Naive B cell (primary cell): Measurements from ENCODE around the gene FAM76B. TPM values are rescaled to one million over a fixed set of nuclear protein-coding genes. Genes with fewer than 3 reads are reported as not detected.
A peak's percentile ranks its signal among the peaks of the same experiment; 100 is the strongest.
"Not testable (repeated sequence)": the region's sequence is repeated elsewhere in the genome, so short reads cannot be mapped to it uniquely, and the experiment has no call there.

Experiments used
- ATAC-seq, 2 donors: fragments of 150-1000 bp; cut with Tn5 transposase; 2 replicates each; pipeline ENCODE4 v1.10.0; 2021; ENCODE audit warnings: low read depth in 2 of 2, mild to moderate bottlenecking in 2 of 2, moderate library complexity in 2 of 2
- DNase-seq: peaks from one replicate; pipeline ENCODE4 v3.0.0; 2022
- H3K27ac Mint-ChIP-seq, 6 donors: one replicate each; pipeline ENCODE4 v1.8.0; 2020 to 2022; ENCODE audit warnings: mild to moderate bottlenecking in 6 of 6, mixed read lengths in 6 of 6, moderate library complexity in 5 of 6, inconsistent platforms in 2 of 6
- H3K27me3 Mint-ChIP-seq, 3 donors: one replicate each; pipeline ENCODE4 v1.8.0; 2021 to 2022; ENCODE audit warnings: mixed read lengths in 3 of 3, mild to moderate bottlenecking in 1 of 3
- H3K36me3 Mint-ChIP-seq, 2 donors: one replicate each; pipeline ENCODE4 v1.8.0; 2020 to 2022; ENCODE audit warnings: mixed read lengths in 2 of 2, inconsistent platforms in 1 of 2, mild to moderate bottlenecking in 1 of 2
- H3K4me1 Mint-ChIP-seq, 3 donors: one replicate each; pipeline ENCODE4 v1.8.0; 2020 to 2022; ENCODE audit warnings: mixed read lengths in 3 of 3, inconsistent platforms in 1 of 3, mild to moderate bottlenecking in 1 of 3, moderate library complexity in 1 of 3
- H3K4me3 Mint-ChIP-seq, 8 donors: one replicate each; pipeline ENCODE4 v1.8.0; 2020 to 2022; ENCODE audit warnings: mild to moderate bottlenecking in 8 of 8, mixed read lengths in 8 of 8, moderate library complexity in 8 of 8, inconsistent platforms in 2 of 8
- H3K9me3 Mint-ChIP-seq, 7 donors: one replicate each; pipeline ENCODE4 v1.8.0; 2020 to 2022; ENCODE audit warnings: mixed read lengths in 7 of 7, mild to moderate bottlenecking in 5 of 7, inconsistent platforms in 2 of 7, moderate library complexity in 1 of 7
- polyA plus RNA-seq, 6 donors: library from polyadenylated mRNA; unstranded; fragments of 300-500 nt; fragmentation: Illumina TruSeq; gene quantifications; one replicate each; pipeline ENCODE4 v1.2.3, GENCODE V29; 2021; ENCODE audit warnings: low read depth in 6 of 6

The FAM76B gene
- polyA plus RNA-seq, result 10 to 100 TPM; 17.3 to 25.9 (median 22.1) TPM

GRCh38 chr11:95789506-95790122 lies at the start of gene FAM76B:
TSS of gene FAM76B (minus strand) at chr11:95789782. CDS start at chr11:95789478, 304 bp downstream.
- peak within 1 kb of the TSS; percentile 97 to 100 (median 100) for H3K4me3 Mint-ChIP-seq
- peak; percentile 68 to 70 for ATAC-seq
- H3K4me1 Mint-ChIP-seq, result peaks cover 26 to 52% (median 42%) of the 10 kb centered on the region in 3 donors

DNA sequence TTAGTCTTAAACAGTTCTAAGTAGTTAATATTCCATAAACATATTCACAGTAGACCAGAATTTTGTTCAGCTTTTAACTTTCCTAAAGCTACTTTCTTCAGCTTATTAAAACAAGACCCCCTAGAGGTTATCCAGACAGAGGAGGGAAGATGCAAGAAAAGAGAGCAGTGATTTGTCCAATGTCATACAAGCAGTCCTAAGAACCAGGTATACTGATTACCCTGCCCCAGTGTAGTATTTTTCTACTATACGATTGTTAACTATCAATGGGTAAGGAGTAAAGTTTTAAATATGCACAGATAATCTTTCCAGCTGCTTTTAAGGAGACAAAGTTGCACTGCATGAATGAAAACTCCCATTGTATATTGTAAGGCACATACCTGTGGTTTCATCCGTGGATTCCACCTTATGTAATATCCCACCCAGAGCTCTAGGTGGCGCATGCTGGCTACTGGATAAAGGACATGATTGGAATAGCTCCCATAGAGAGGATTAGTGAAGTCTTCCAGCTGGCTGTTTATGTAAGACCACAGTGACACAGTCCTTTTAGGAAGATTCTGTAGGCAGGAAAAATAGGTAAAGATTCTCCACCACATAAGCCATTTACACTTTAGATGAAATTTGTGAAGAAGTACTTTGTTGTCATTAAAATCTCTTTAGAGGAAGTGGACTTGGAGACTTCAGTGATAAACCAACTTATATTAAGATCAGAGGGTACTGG lies 46.3 kb upstream of the FAM76B start:
- Mint-ChIP-seq H3K4me3 (no peak overlapping the region), H3K36me3 (peaks cover 0 to 8% of the 10 kb centered on the region in 2 donors), H3K27me3 (no peaks in the 10 kb centered on the region), H3K9me3 (no peaks in the 10 kb centered on the region), H3K27ac (peak overlapping the region in 2 of 6 donors; percentile 31 to 39), H3K4me1 (peaks cover 0 to 4% (median under 1%) of the 10 kb centered on the region in 3 donors)
- ATAC-seq (peak; percentile 72 to 87), DNase-seq (peak; percentile 41)

More at GRCh38 chr11:95789506-95790122, at the start of gene FAM76B:
- Mint-ChIP-seq H3K27ac (peak within 1 kb of the TSS; percentile 100), H3K9me3 (no peaks in the 10 kb centered on the region), H3K27me3 (no peaks in the 10 kb centered on the region), H3K36me3 (peaks cover 0 to 10% of the 10 kb centered on the region in 2 donors)
- DNase-seq, result peak; percentile 98

DNA sequence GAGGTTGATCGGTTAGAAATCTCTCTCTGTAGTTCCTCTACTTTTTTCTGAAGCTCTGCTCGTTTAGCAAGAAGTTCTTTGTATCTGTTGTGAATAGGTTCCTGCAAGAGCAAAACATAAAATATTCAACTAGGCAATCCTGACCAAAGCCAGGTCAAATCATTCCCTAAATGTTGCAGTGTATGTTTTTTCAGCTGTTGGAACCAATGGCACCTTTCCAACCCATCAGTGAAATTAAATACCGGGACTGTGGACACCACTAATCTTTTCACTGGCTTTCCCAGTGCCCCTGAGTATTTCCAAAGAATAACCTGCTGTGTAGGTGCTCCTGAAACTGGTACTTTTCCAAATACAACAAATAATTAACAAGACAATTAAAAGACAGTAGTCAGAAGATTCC lies 45.8 kb upstream of the FAM76B start:
- DNase-seq, result no peak

GRCh38 chr11:95833378-95833777 lies 43.8 kb upstream of the FAM76B start:
- H3K4me3 Mint-ChIP-seq, result no peak overlapping the region
- no peak for ATAC-seq
- no peak overlapping the region for H3K27ac Mint-ChIP-seq
- H3K4me1 Mint-ChIP-seq, result peaks cover 0 to 7% (median 4%) of the 10 kb centered on the region in 3 donors
- H3K9me3 Mint-ChIP-seq, result no peaks in the 10 kb centered on the region
- no peaks in the 10 kb centered on the region for H3K27me3 Mint-ChIP-seq
- DNase-seq, result no peak
- peaks cover 0 to 24% of the 10 kb centered on the region in 2 donors for H3K36me3 Mint-ChIP-seq

More for the DNA sequence above, 45.8 kb upstream of the FAM76B start:
- no peak for ATAC-seq
- Mint-ChIP-seq H3K4me3 (no peak overlapping the region), H3K36me3 (peaks cover 0 to 14% of the 10 kb centered on the region in 2 donors), H3K27me3 (no peaks in the 10 kb centered on the region), H3K4me1 (peaks cover 0 to 6% (median 4%) of the 10 kb centered on the region in 3 donors), H3K9me3 (no peaks in the 10 kb centered on the region), H3K27ac (no peak overlapping the region)

DNA sequence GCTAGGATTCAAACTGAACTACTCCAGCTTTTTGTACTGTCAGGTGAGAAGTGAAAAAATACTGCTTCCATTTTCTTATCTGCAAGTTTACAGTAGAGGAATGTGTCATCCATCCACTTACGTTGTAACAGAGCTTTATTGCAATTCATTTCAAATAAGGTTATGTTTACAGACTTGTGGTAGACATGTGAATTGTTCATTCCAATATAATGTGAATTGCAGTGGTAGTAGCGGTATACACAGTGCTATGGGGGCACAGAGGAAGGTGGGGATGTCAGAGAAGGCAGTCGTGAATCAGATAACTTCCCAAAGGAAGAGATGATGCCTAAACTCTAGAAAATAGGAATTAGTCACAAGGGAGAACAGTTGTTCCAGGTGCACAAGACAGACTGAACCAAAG lies 43.2 kb upstream of the FAM76B start:
- ATAC-seq (no peak), DNase-seq (no peak)
- Mint-ChIP-seq H3K36me3 (peaks cover 0 to 24% of the 10 kb centered on the region in 2 donors), H3K4me1 (peaks cover 0 to 7% (median 4%) of the 10 kb centered on the region in 3 donors), H3K4me3 (no peak overlapping the region), H3K27me3 (no peaks in the 10 kb centered on the region), H3K27ac (peak overlapping the region in 3 of 6 donors; percentile 1 to 81 (median 15)), H3K9me3 (no peaks in the 10 kb centered on the region)

DNA sequence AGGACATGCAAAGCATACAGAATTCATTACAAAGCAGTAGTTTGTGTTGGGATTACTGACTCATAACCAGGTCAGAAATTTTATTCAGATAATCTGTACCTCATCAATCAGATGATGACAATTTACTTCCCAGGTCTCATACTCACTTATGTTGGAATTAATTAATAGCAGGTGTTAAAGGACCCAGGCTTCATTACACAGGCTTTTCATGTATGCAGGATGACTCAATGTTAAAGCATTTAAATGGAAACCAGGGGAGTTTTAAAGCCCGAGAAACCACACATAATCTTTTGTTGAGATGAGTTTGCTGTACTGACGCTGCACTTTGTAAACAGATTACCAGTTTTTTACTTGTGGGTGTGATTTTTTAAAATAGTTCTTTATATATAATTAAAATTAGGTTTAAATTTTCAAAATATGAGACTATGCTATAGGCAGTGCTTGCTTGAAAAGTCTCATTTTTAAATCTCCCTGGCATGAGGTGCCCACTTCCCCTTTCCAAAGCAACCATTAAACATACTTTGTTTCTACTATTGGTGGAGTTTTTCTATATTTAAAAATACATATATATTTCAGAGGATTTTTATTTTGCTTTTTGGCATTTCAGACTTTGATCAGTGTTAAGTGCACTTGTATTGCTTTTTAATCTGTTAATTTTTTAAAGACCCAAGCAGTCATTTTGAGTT lies 41.8 kb upstream of the FAM76B start:
- Mint-ChIP-seq H3K27ac (peak overlapping the region in 2 of 6 donors; percentile 4 to 38), H3K4me3 (no peak overlapping the region), H3K36me3 (peaks cover 0 to 24% of the 10 kb centered on the region in 2 donors), H3K27me3 (no peaks in the 10 kb centered on the region), H3K9me3 (no peaks in the 10 kb centered on the region), H3K4me1 (peaks cover 0 to 7% (median 4%) of the 10 kb centered on the region in 3 donors)
- ATAC-seq, result no peak
- DNase-seq, result no peak

GRCh38 chr11:95829580-95830259 lies 40.1 kb upstream of the FAM76B start:
- ATAC-seq (no peak), DNase-seq (no peak)
- Mint-ChIP-seq H3K27me3 (no peaks in the 10 kb centered on the region), H3K4me3 (no peak overlapping the region), H3K36me3 (peaks cover 5 to 24% of the 10 kb centered on the region in 2 donors), H3K4me1 (peaks cover 0 to 7% (median 0%) of the 10 kb centered on the region in 3 donors), H3K27ac (peak overlapping the region in 4 of 6 donors; percentile 2 to 79 (median 14)), H3K9me3 (no peaks in the 10 kb centered on the region)

GRCh38 chr11:95827696-95828095 lies 38.1 kb upstream of the FAM76B start:
- H3K4me3 Mint-ChIP-seq, result no peak overlapping the region
- ATAC-seq, result no peak
- no peaks in the 10 kb centered on the region for H3K27me3 Mint-ChIP-seq
- H3K9me3 Mint-ChIP-seq, result no peaks in the 10 kb centered on the region
- peaks cover 11 to 21% of the 10 kb centered on the region in 2 donors for H3K36me3 Mint-ChIP-seq
- peaks cover 0 to 7% (median 0%) of the 10 kb centered on the region in 3 donors for H3K4me1 Mint-ChIP-seq
- DNase-seq, result no peak
- H3K27ac Mint-ChIP-seq, result peak overlapping the region in 4 of 6 donors; percentile 15 to 72 (median 36)

GRCh38 chr11:95821640-95822039 lies 32.1 kb upstream of the FAM76B start:
- Mint-ChIP-seq H3K27ac (peak overlapping the region in 3 of 6 donors; percentile 38 to 58 (median 39)), H3K36me3 (peaks cover 24% of the 10 kb centered on the region in 2 donors), H3K9me3 (no peaks in the 10 kb centered on the region), H3K27me3 (no peaks in the 10 kb centered on the region), H3K4me3 (no peak overlapping the region), H3K4me1 (no peaks in the 10 kb centered on the region)
- DNase-seq (no peak), ATAC-seq (no peak)

GRCh38 chr11:95816037-95816436 lies 26.5 kb upstream of the FAM76B start:
- no peak for DNase-seq
- no peaks in the 10 kb centered on the region for H3K9me3 Mint-ChIP-seq
- peaks cover 16 to 26% of the 10 kb centered on the region in 2 donors for H3K36me3 Mint-ChIP-seq
- no peak overlapping the region for H3K4me3 Mint-ChIP-seq
- no peaks in the 10 kb centered on the region for H3K27me3 Mint-ChIP-seq
- peak overlapping the region in 2 of 6 donors; percentile 46 to 60 for H3K27ac Mint-ChIP-seq
- H3K4me1 Mint-ChIP-seq, result peaks cover 0 to 5% (median 0%) of the 10 kb centered on the region in 3 donors
- peak; percentile 71 to 79 for ATAC-seq

DNA sequence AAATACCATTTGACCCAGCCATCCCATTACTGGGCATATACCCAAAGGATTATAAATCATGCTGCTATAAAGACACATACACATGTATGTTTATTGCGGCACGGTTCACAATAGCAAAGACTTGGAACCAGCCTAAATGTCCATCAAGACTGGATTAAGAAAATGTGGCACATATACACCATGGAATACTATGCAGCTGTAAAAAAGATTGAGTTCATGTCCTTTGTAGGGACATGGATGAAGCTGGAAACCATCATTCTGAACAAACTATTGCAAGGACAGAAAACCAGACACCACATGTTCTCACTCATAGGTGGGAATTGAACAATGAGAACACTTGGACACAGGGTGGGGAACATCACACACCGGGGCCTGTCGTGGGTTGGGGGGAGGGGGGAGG lies 21.5 kb upstream of the FAM76B start:
- not testable (repeated sequence) for H3K27me3 Mint-ChIP-seq, H3K4me3 Mint-ChIP-seq, H3K9me3 Mint-ChIP-seq, H3K27ac Mint-ChIP-seq, H3K4me1 Mint-ChIP-seq, DNase-seq, ATAC-seq
- peaks cover 0 to 12% of the 10 kb centered on the region in 2 donors for H3K36me3 Mint-ChIP-seq

DNA sequence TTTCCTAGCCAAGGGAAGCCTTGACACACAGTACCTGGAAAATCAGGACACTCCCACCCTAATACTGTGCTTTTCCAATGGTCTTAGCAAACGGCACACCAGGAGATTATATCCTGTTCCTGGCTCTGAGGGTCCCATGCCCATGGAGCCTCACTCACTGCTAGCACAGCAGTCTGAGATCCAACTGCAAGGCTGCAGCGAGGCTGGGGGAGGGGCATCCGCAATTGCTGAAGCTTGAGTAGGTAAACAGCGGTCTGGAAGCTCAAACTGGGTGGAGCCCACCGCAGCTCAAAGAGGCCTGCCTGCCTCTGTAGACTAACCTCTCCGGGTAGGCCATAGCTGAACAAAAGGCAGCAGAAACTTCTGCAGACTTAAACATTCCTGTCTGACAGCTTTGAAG lies 16.9 kb upstream of the FAM76B start:
- Mint-ChIP-seq H3K4me3 (peak overlapping the region in 1 of 8 donors; percentile 9), H3K27ac (peak overlapping the region in 1 of 6 donors; percentile 41)
- DNase-seq, H3K27me3 Mint-ChIP-seq, ATAC-seq, H3K36me3 Mint-ChIP-seq, H3K4me1 Mint-ChIP-seq, H3K9me3 Mint-ChIP-seq: not testable (repeated sequence)

DNA sequence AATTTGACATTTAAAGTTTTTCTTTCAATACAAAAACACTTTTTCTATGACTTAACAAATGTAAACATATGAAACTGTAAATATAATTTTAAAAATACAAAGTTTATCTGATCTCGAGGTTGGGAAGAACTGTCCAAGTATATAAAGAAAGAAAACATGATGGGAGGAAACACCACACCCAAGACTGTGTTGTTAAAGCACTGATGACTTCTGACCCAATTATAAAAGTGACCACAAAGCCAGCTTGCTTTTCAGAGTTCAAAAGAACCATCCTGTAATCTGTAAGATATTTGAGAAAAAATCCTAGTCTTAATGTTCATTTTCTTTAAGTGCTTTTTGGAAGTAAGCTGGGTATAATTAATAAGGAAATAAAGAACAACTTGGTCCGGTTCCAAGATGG lies 16.3 kb upstream of the FAM76B start:
- Mint-ChIP-seq H3K27me3 (no peaks in the 10 kb centered on the region), H3K9me3 (peaks cover 0 to 5% (median 0%) of the 10 kb centered on the region in 7 donors), H3K4me1 (no peaks in the 10 kb centered on the region), H3K36me3 (peaks cover 5 to 8% of the 10 kb centered on the region in 2 donors), H3K4me3 (no peak overlapping the region), H3K27ac (no peak overlapping the region)
- DNase-seq (no peak), ATAC-seq (no peak)
